Hepatocyte (in vitro differentiated cells): ENCODE measurements around the gene FSIP1.

ENCODE experiments used
- EZH2 ChIP-seq: fragments of 200-600 bp; sonication (generic); IDR thresholded peaks from 2 replicates; pipeline ENCODE4 v1.6.1; 2016; ENCODE audit warnings: antibody characterized with exemption, mild to moderate bottlenecking, borderline replicate concordance
- EZH2phosphoT487 ChIP-seq: fragments of 200-600 bp; sonication (generic); IDR thresholded peaks from one replicate; pipeline ENCODE4 v1.6.1; 2018; ENCODE audit warnings: antibody characterized with exemption, mild to moderate bottlenecking, low read depth, moderate library complexity; ENCODE audit not compliant: unreplicated experiment, severe bottlenecking
- TF ChIP-seq, protein P1 (sequence below): fragments of 200-600 bp; sonication (generic); IDR thresholded peaks from 2 replicates; pipeline ENCODE4 v1.5.1; 2016; ENCODE audit warnings: antibody characterized with exemption, mild to moderate bottlenecking; ENCODE audit not compliant: poor library complexity

DNA sequence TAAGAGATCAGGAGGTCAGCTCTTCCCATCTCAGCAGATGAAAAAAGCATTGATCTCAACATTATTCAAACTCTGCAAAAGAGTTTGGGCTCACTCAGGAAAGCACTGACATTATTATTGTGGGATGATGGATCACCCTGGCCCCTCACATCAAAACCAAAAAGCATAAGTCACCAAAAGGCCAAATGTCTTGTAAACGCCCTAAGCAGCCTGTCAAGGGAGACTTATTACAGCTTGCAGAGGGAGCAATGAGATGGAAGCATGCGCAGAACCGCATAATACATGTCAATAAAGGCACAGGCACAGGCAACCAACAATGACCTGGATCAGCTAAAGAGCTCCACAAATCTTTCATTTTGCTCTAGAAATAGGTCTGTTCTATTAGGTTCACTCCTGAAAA is 4.6 kb downstream of the FSIP1 start:
- TF ChIP-seq, protein P1, sequence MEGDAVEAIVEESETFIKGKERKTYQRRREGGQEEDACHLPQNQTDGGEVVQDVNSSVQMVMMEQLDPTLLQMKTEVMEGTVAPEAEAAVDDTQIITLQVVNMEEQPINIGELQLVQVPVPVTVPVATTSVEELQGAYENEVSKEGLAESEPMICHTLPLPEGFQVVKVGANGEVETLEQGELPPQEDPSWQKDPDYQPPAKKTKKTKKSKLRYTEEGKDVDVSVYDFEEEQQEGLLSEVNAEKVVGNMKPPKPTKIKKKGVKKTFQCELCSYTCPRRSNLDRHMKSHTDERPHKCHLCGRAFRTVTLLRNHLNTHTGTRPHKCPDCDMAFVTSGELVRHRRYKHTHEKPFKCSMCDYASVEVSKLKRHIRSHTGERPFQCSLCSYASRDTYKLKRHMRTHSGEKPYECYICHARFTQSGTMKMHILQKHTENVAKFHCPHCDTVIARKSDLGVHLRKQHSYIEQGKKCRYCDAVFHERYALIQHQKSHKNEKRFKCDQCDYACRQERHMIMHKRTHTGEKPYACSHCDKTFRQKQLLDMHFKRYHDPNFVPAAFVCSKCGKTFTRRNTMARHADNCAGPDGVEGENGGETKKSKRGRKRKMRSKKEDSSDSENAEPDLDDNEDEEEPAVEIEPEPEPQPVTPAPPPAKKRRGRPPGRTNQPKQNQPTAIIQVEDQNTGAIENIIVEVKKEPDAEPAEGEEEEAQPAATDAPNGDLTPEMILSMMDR = no peak
- TF ChIP-seq EZH2 (no peak), EZH2phosphoT487 (no peak)
